Suprapubic skin (tissue), 4 donors: Measurements from ENCODE around the gene KNDC1. TPM values are rescaled to one million over a fixed set of nuclear protein-coding genes. Genes with fewer than 3 reads are reported as not detected.

Experiments used
- DNase-seq, 2 donors: peaks; one replicate each; pipeline ENCODE4 v3.0.0-alpha.2; 2019; ENCODE audit warnings: low spot score in 2 of 2
- H3K27ac ChIP-seq: fragments of 200-600 bp; sonication (generic); one replicate; pipeline ENCODE4 v1.5.1; 2019
- H3K27me3 ChIP-seq: fragments of 200-600 bp; sonication (generic); one replicate; pipeline ENCODE4 v1.5.1; 2019
- H3K36me3 ChIP-seq: fragments of 200-600 bp; sonication (generic); one replicate; pipeline ENCODE4 v1.5.1; 2019
- H3K4me1 ChIP-seq: fragments of 200-600 bp; sonication (generic); one replicate; pipeline ENCODE4 v1.5.1; 2019
- H3K4me3 ChIP-seq: fragments of 200-600 bp; sonication (generic); one replicate; pipeline ENCODE4 v1.5.1; 2019; ENCODE audit warnings: mild to moderate bottlenecking
- H3K9me3 ChIP-seq: fragments of 200-600 bp; sonication (generic); one replicate; pipeline ENCODE4 v1.5.1; 2019
- CTCF ChIP-seq, 2 donors: fragments of 200-600 bp in 1 of 2; fragments of 450-650 bp in 1 of 2; sonication (generic) in 1 of 2; IDR thresholded peaks; one replicate each; pipeline ENCODE4 v1.5.1; 2016 to 2019; ENCODE audit warnings: antibody characterized with exemption in 2 of 2, mild to moderate bottlenecking in 1 of 2, moderate library complexity in 1 of 2
- EP300 ChIP-seq: sonication (generic); formaldehyde crosslinking; IDR thresholded peaks from one replicate; pipeline ENCODE4 v1.6.1; 2017; ENCODE audit warnings: antibody characterized with exemption
- POLR2A ChIP-seq, 2 donors: fragments of 450-650 bp; IDR thresholded peaks; one replicate each; pipeline ENCODE4 v1.6.1; 2017; ENCODE audit warnings: antibody characterized with exemption in 2 of 2, mild to moderate bottlenecking in 2 of 2, moderate library complexity in 2 of 2
- POLR2AphosphoS5 ChIP-seq, 3 donors: sonication (generic); formaldehyde crosslinking; IDR thresholded peaks; one replicate each; pipeline ENCODE4 v1.6.1; 2017; ENCODE audit warnings: antibody characterized with exemption in 3 of 3
- WGBS: methylation state at CpG from one replicate; pipeline ENCODE4 v1.1.5; 2018; 5-methylcytosine and 5-hydroxymethylcytosine counted together
- total RNA-seq, 4 donors: library from RNA; depleted of rRNA; stranded (reverse); fragments of >200 nt; gene quantifications; one replicate each; pipeline ENCODE4 v1.1.0, GENCODE V29; 2016

The KNDC1 gene
- total RNA-seq, 4 donors from 2014 or later, result 0.08 to 2.5 (median 0.58) TPM

DNA sequence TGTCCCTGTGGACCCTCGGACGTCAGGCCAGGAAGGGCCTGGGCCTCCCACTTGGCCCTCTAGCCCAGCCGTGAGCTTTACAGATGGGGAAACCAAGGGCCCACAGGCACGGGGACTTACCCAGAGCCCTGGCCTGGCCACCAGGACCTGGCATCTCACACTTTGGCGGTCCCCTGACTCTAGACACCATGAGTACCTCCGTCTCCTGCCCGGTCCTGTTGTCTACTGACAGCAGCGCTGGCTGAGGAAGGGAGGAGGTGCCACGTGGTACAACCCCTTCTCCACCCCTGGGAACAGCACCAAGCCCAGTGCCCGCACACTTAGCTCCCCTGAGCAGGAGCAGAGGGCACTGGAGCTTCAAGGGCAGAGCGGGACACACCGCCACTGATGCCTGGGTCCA lies 46.2 kb upstream of the KNDC1 start:
- Histone ChIP-seq H3K27ac (no peak overlapping the region), H3K4me1 (no peaks in the 10 kb centered on the region), H3K36me3 (no peaks in the 10 kb centered on the region), H3K9me3 (no peaks in the 10 kb centered on the region), H3K4me3 (no peak overlapping the region), H3K27me3 (peaks cover 37% of the 10 kb centered on the region)
- DNase-seq, result no peak
- TF ChIP-seq CTCF (IDR thresholded peaks at IDR 0.05), result no peak
- TF ChIP-seq POLR2A (IDR thresholded peaks at IDR 0.05), result no peak
- no peak for TF ChIP-seq POLR2AphosphoS5 (IDR thresholded peaks at IDR 0.05)
- TF ChIP-seq EP300, result no peak
- WGBS, result 84% methylated on average over 5 of the region's 12 CpGs

DNA sequence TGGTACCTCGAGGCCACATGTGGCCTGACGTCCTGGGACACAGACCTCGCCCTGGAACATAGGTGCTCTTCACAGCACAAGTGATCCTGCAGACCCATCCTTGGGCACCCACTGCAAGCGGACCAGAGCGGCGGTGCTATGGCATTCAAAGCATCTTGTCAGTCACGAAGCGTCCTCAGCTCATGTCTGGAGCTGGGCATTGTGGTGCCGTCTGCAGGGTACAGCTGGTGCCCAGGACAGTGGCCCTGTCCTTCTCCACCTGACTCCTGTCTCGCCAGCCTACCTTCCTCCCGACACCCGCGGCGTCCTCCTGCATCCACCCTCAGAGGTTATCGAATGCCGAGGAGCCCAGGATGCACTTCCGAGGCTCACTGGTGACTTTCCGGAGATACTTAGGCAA lies 45.8 kb upstream of the KNDC1 start:
- no peak for DNase-seq
- 83% methylated on average over 11 of the region's 18 CpGs for WGBS
- H3K27me3 ChIP-seq, result peaks cover 33% of the 10 kb centered on the region
- TF ChIP-seq POLR2A (IDR thresholded peaks at IDR 0.05) (no peak), POLR2AphosphoS5 (IDR thresholded peaks at IDR 0.05) (no peak), CTCF (IDR thresholded peaks at IDR 0.05) (no peak), EP300 (no peak)
- no peaks in the 10 kb centered on the region for H3K9me3 ChIP-seq
- H3K27ac ChIP-seq, result no peak overlapping the region
- no peak overlapping the region for H3K4me3 ChIP-seq
- H3K36me3 ChIP-seq, result no peaks in the 10 kb centered on the region
- no peaks in the 10 kb centered on the region for H3K4me1 ChIP-seq

GRCh38 chr10:133114726-133115452 lies 45.1 kb upstream of the KNDC1 start:
- TF ChIP-seq POLR2A (IDR thresholded peaks at IDR 0.05) (no peak), EP300 (no peak), POLR2AphosphoS5 (IDR thresholded peaks at IDR 0.05) (no peak), CTCF (IDR thresholded peaks at IDR 0.05) (no peak)
- Histone ChIP-seq H3K4me1 (no peaks in the 10 kb centered on the region), H3K27me3 (peaks cover 27% of the 10 kb centered on the region), H3K27ac (no peak overlapping the region), H3K36me3 (no peaks in the 10 kb centered on the region), H3K4me3 (no peak overlapping the region), H3K9me3 (peaks cover 4% of the 10 kb centered on the region)
- WGBS, result 90% methylated on average over 14 of the region's 33 CpGs
- DNase-seq, result no peak

GRCh38 chr10:133115453-133115842 lies 44.6 kb upstream of the KNDC1 start:
- Histone ChIP-seq H3K27me3 (peaks cover 23% of the 10 kb centered on the region), H3K9me3 (peaks cover 5% of the 10 kb centered on the region), H3K4me3 (no peak overlapping the region), H3K4me1 (no peaks in the 10 kb centered on the region), H3K27ac (no peak overlapping the region), H3K36me3 (no peaks in the 10 kb centered on the region)
- DNase-seq, result no peak
- WGBS, result 77% methylated on average over 12 of the region's 13 CpGs
- TF ChIP-seq POLR2A (IDR thresholded peaks at IDR 0.05), result no peak
- TF ChIP-seq POLR2AphosphoS5 (IDR thresholded peaks at IDR 0.05), result no peak
- no peak for TF ChIP-seq EP300
- no peak for TF ChIP-seq CTCF (IDR thresholded peaks at IDR 0.05)

DNA sequence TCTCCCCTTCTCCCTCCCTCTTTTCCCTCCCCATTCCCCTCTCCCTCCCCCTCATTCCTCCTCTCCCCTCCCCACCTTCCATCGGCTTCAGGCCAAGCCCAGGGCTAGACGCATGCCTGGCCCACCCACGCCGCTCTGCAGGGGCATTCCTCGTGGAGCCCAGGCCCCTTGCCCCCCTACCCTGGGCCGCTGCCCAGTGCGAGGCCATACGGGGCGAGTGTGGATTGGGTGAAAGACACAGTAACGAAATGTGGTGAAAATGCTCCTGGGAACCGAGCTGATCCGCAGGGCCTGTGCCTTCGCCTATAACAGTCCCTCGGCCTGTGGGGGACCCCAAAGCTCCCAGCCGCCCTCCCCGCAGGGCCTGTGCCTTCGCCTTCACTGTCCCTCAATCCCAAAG lies 44.0 kb upstream of the KNDC1 start:
- no peaks in the 10 kb centered on the region for H3K36me3 ChIP-seq
- TF ChIP-seq POLR2A (IDR thresholded peaks at IDR 0.05) (no peak), CTCF (IDR thresholded peaks at IDR 0.05) (no peak), EP300 (no peak), POLR2AphosphoS5 (IDR thresholded peaks at IDR 0.05) (no peak)
- H3K4me3 ChIP-seq, result no peak overlapping the region
- H3K9me3 ChIP-seq, result peaks cover 5% of the 10 kb centered on the region
- DNase-seq, result no peak
- no peaks in the 10 kb centered on the region for H3K4me1 ChIP-seq
- H3K27ac ChIP-seq, result no peak overlapping the region
- 50% methylated on average over 17 of the region's 17 CpGs for WGBS
- peaks cover 23% of the 10 kb centered on the region for H3K27me3 ChIP-seq
